Measurements from ENCODE around the gene COL4A1. TPM values are rescaled to one million over a fixed set of nuclear protein-coding genes. Genes with fewer than 3 reads are reported as not detected.

Gene COL4A1
- total RNA-seq, 3 donors from 2014 or later: 19.0 to 308 (median 61.9) TPM

DNA sequence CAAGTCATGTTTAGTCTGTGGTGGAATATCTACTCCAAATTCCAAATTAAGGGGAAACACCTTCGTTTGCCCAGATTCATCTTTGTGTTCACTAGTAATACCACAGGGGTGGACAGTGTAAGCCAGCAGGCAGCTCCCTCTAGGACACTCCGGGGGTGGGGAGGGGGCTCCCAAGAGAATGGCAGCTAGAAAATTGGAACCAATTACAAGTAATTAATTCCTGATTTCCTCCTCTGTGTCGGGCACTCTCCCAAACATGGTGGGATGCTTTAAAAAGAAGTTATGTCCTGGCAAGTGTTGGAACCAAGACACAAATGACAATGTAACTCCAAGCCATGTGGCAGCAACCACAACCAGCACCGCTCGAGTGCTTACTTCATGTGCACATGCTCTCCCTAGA lies 5.9 kb downstream of the COL4A1 start:
- Histone ChIP-seq H3K36me3 (ENCODE audit: low read depth) (no peaks in the 10 kb centered on the region), H3K4me1 (ENCODE audit: low read depth) (no peaks in the 10 kb centered on the region), H3K4me3 (no peak overlapping the region), H3K9me3 (no peaks in the 10 kb centered on the region)
- intact Hi-C loops (cut with DNase I, micrococcal nuclease): no loop called here
- no peak for TF ChIP-seq CTCF (IDR thresholded peaks at IDR 0.05)
- ATAC-seq (no peak), DNase-seq (no peak)

DNA sequence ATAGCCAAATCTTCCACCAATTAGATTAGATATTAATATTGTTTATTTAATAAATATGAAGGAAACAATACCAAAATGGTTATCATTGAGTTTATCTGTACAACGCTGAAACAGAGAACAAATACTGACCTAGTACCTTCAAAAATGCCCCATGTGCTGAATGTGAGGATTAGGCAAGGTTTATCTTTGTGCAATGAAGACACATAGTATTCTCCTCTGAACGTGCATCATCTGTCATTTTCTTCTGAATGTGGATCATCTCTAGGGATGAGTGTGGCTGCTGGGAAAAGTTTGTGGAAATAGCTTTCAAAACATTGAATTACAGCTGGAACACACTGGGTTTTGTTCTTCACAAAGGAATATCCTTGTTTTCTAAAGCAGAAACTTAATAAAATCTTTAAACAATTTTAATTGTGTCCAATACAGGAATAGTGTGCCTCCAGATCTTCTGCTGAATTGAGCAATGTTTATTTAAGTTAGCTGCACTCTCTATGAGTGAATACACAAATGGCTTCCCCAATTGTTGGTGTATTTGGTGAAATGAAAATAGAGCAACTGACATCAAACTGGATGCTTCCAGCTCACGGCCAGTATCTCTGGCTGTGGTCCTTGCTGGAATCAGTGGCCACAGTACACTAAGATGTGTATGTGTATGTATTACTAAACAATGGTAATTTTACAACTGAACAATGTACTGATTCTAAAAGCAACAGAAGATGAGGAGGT lies 6.7 kb downstream of the COL4A1 start:
- no peak for TF ChIP-seq CTCF (IDR thresholded peaks at IDR 0.05)
- intact Hi-C loops (cut with DNase I, micrococcal nuclease): no loop called here
- Histone ChIP-seq H3K9me3 (no peaks in the 10 kb centered on the region), H3K36me3 (ENCODE audit: low read depth) (no peaks in the 10 kb centered on the region), H3K4me3 (no peak overlapping the region), H3K4me1 (ENCODE audit: low read depth) (no peaks in the 10 kb centered on the region)
- no peak for ATAC-seq
- no peak for DNase-seq

DNA sequence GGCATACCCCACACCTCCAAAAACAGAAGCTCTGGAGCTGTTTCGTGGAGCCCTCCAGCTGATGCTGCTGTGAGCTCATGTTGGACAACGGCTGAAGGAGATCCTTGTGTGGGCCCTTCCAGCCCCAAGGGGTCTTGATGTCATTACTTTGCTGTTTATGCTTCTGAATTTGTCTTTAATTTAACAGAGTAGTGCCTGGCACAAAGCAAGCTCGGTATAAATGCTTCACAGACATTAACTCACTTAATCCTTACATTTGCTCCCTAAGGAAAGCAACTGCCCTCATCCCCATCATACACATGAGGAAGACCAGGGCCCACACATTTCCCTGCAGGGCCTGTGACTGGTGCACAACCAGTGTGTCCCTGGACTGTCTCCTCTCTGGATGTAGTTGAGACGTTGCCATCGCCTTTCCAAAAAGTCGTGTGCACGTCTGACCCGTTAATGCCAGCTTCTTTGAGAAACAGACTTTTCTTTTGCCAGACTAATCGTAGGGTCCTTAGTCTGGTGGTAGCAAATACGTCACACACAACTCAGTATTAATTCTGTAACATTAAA lies 7.6 kb downstream of the COL4A1 start:
- no peak for TF ChIP-seq CTCF (IDR thresholded peaks at IDR 0.05)
- intact Hi-C loops (cut with DNase I, micrococcal nuclease): no loop called here
- Histone ChIP-seq H3K4me1 (ENCODE audit: low read depth) (no peaks in the 10 kb centered on the region), H3K36me3 (ENCODE audit: low read depth) (no peaks in the 10 kb centered on the region), H3K9me3 (no peaks in the 10 kb centered on the region), H3K4me3 (no peak overlapping the region)
- ATAC-seq: no peak
- no peak for DNase-seq

DNA sequence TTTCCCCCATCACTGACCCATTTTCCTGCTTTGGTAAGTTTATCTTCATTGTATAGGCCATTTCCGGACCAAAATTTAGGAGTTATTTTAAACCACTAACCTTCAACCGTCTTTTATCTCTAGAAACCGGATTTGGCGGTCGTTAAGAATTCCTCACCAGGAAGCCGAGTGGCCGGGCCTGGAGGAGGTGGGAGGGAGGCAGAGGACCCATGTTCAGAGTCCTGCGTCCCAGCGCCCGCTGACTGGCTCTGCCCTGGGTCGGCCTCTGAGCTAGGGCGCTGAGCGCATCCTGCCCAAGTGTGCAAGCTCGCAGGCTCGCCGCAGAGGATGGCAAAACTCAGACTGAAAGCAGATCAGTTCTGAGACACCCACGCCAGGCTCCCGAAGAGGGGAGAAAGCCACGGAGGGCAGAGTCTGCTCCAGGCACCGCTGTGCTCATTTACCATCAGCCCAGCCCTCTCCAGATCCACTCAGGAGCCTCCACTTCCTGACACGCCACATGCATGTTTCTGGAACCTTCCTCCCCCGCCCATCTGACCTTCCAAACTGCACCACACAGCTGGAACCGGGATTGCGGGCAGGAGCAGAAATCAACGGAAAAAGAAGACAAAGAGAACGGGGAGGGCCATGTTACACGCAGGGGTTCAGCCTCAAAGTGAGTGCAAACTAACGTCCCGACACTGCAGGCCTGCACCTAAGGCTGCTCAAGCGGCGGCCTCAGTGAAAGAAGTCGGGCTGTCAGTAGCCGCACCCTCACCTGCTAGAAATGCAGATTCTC lies 8.3 kb downstream of the COL4A1 start:
- DNase-seq (no peak), ATAC-seq (no peak)
- Histone ChIP-seq H3K4me1 (ENCODE audit: low read depth) (no peaks in the 10 kb centered on the region), H3K4me3 (no peak overlapping the region), H3K9me3 (no peaks in the 10 kb centered on the region), H3K36me3 (ENCODE audit: low read depth) (no peaks in the 10 kb centered on the region)
- no peak for TF ChIP-seq CTCF (IDR thresholded peaks at IDR 0.05)
- intact Hi-C loops (cut with DNase I, micrococcal nuclease): no loop called here

DNA sequence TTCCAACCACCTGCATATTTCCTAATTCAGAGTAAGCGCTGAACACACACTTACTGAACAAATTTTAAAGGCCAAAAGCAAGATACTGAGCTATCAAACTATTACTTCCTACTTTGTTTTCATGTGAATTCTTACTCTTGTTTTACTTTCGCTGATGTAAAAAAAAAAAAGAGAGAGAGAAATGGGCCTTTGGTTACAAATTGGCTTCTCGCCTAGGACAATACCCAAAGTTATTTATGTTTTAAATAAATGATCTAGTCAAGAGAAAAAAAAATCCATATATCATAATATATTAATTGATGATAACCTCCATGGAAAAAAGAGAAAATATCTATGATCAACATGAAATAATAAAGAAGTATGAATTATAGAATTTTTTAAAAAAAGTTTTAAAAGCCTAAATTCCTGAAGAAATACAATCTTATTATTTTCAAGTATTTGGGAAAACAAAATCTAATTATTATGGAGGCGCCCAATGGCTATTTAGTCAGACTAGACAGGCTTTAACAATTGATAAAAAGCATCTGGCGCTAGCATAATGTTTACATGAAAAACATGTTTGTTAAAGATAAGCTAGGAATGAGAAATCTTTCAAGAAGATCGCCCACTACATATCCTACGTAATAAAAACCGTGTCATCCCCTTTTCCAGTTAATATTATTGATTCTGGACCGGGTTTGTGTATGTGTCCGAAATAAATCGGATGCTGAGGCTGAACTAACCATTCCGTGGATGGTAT lies 9.0 kb downstream of the COL4A1 start:
- no peaks in the 10 kb centered on the region for H3K4me1 ChIP-seq (ENCODE audit: low read depth)
- no peak for TF ChIP-seq CTCF (IDR thresholded peaks at IDR 0.05)
- no peaks in the 10 kb centered on the region for H3K9me3 ChIP-seq
- H3K4me3 ChIP-seq: no peak overlapping the region
- no peaks in the 10 kb centered on the region for H3K36me3 ChIP-seq (ENCODE audit: low read depth)
- intact Hi-C loops (cut with DNase I, micrococcal nuclease): no loop called here
- DNase-seq (no peak), ATAC-seq (no peak)

All from mucosa of descending colon (tissue), 3 donors.